Smooth muscle cell of the brain vasculature (primary cell): ENCODE measurements around the gene DSCAM.

Experiments used
- DNase-seq: peaks from one replicate; pipeline ENCODE4 v3.0.0-alpha.2; 2012; ENCODE audit warnings: low read depth, low spot score

DSCAM gene

GRCh38 chr21:40706806-40707655 lies 139.9 kb downstream of the DSCAM start:
- no peak for DNase-seq

GRCh38 chr21:40706176-40706575 lies 140.8 kb downstream of the DSCAM start:
- DNase-seq: no peak

- no peak for DNase-seq
These were observed 142.8 kb downstream of the DSCAM start for GRCh38 chr21:40704141-40704540.

- DNase-seq: no peak
These were observed 147.6 kb downstream of the DSCAM start for GRCh38 chr21:40699366-40699765.

GRCh38 chr21:40696246-40696645 lies 150.7 kb downstream of the DSCAM start:
- no peak for DNase-seq

- DNase-seq: no peak
These were observed 157.1 kb downstream of the DSCAM start for GRCh38 chr21:40689840-40690360.

GRCh38 chr21:40689217-40689616 lies 157.7 kb downstream of the DSCAM start:
- no peak for DNase-seq

GRCh38 chr21:40688106-40688864 lies 158.7 kb downstream of the DSCAM start:
- no peak for DNase-seq

- DNase-seq: no peak
These were observed 159.3 kb downstream of the DSCAM start for GRCh38 chr21:40687625-40688024.

GRCh38 chr21:40686526-40686925 lies 160.4 kb downstream of the DSCAM start:
- DNase-seq: no peak

- DNase-seq: no peak
These were observed 161.8 kb downstream of the DSCAM start for GRCh38 chr21:40685141-40685540.

GRCh38 chr21:40684726-40685125 lies 162.2 kb downstream of the DSCAM start:
- no peak for DNase-seq

GRCh38 chr21:40683349-40683748 lies 163.6 kb downstream of the DSCAM start:
- DNase-seq: no peak

GRCh38 chr21:40681164-40681859 lies 165.6 kb downstream of the DSCAM start:
- no peak for DNase-seq

GRCh38 chr21:40680311-40680710 lies 166.6 kb downstream of the DSCAM start:
- DNase-seq: no peak

GRCh38 chr21:40678681-40679284 lies 168.2 kb downstream of the DSCAM start:
- DNase-seq: no peak

GRCh38 chr21:40675017-40675416 lies 171.9 kb downstream of the DSCAM start:
- DNase-seq: no peak

- DNase-seq: no peak
These were observed 174.4 kb downstream of the DSCAM start for GRCh38 chr21:40672602-40673001.

GRCh38 chr21:40671716-40672115 lies 175.2 kb downstream of the DSCAM start:
- no peak for DNase-seq

- no peak for DNase-seq
These were observed 178.2 kb downstream of the DSCAM start for GRCh38 chr21:40668555-40669275.

GRCh38 chr21:40667967-40668366 lies 179.0 kb downstream of the DSCAM start:
- no peak for DNase-seq
